ENCODE measurements around the gene TRIM8.

DNA sequence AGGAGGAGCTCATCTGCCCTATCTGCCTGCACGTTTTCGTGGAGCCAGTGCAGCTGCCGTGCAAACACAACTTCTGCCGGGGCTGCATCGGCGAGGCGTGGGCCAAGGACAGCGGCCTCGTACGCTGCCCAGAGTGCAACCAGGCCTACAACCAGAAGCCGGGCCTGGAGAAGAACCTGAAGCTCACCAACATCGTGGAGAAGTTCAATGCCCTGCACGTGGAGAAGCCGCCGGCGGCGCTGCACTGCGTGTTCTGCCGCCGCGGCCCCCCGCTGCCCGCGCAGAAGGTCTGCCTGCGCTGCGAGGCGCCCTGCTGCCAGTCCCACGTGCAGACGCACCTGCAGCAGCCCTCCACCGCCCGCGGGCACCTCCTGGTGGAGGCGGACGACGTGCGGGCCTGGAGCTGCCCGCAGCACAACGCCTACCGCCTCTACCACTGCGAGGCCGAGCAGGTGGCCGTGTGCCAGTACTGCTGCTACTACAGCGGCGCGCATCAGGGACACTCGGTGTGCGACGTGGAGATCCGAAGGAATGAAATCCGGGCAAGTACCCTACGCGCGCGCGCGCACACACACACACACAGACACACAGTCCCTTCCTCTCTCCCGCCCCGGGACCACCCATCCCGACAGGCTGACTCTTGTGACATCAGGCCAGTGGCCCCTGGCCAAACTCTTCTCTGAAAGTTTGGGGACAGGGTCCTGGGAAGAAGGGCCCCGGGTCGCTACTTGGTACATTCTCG lies 538 bp downstream of the TRIM8 start:
- TF ChIP-seq CTCF (IDR thresholded peaks at IDR 0.05) (peak; percentile 79), EZH2 (IDR thresholded peaks at IDR 0.05; ENCODE audit: borderline replicate concordance, insufficient read depth, low read depth, low read length, poor library complexity, severe bottlenecking) (no peak)
